Duodenal mucosa (tissue), 2 donors: ENCODE measurements around the gene CHCHD4.
A peak's percentile ranks its signal among the peaks of the same experiment; 100 is the strongest.

ENCODE experiments used
- H3K27ac ChIP-seq: one replicate; pipeline ENCODE4 v1.7.0; 2013; ENCODE audit warnings: low read depth, low read length
- H3K27me3 ChIP-seq, 2 donors: one replicate each; pipeline ENCODE4 v1.7.0; 2013; ENCODE audit warnings: low read length in 2 of 2, control low read depth in 1 of 2; ENCODE audit not compliant: insufficient read depth in 2 of 2, control insufficient read depth in 1 of 2
- H3K36me3 ChIP-seq, 2 donors: one replicate each; pipeline ENCODE4 v1.7.0; 2013; ENCODE audit warnings: low read length in 2 of 2, control low read depth in 1 of 2; ENCODE audit not compliant: insufficient read depth in 2 of 2, control insufficient read depth in 1 of 2
- H3K4me1 ChIP-seq, 2 donors: one replicate each; pipeline ENCODE4 v1.7.0; 2013; ENCODE audit warnings: low read length in 2 of 2, control low read depth in 1 of 2; ENCODE audit not compliant: insufficient read depth in 2 of 2, control insufficient read depth in 1 of 2
- H3K4me3 ChIP-seq, 2 donors: one replicate each; pipeline ENCODE4 v1.7.0; 2013; ENCODE audit warnings: low read length in 2 of 2, low read depth in 1 of 2
- H3K9ac ChIP-seq, 2 donors: one replicate each; pipeline ENCODE4 v1.7.0; 2013; ENCODE audit warnings: low read length in 2 of 2, low read depth in 1 of 2
- H3K9me3 ChIP-seq, 2 donors: one replicate each; pipeline ENCODE4 v1.7.0; 2013; ENCODE audit warnings: low read length in 2 of 2, control low read depth in 1 of 2; ENCODE audit not compliant: control insufficient read depth in 1 of 2

CHCHD4 gene

GRCh38 chr3:14129296-14129695, 4.6 kb upstream of the CHCHD4 start:
- Histone ChIP-seq H3K9me3 (no peaks in the 10 kb centered on the region), H3K4me3 (no peak overlapping the region), H3K27ac (no peak overlapping the region), H3K9ac (no peak overlapping the region), H3K36me3 (peaks cover 50 to 71% of the 10 kb centered on the region in 2 donors), H3K27me3 (no peaks in the 10 kb centered on the region), H3K4me1 (peaks cover 26 to 38% of the 10 kb centered on the region in 2 donors)

- Histone ChIP-seq H3K36me3 (peaks cover 44 to 65% of the 10 kb centered on the region in 2 donors), H3K4me3 (no peak overlapping the region), H3K27ac (no peak overlapping the region), H3K4me1 (peaks cover 27 to 37% of the 10 kb centered on the region in 2 donors), H3K27me3 (no peaks in the 10 kb centered on the region), H3K9ac (no peak overlapping the region), H3K9me3 (no peaks in the 10 kb centered on the region)
These were observed 4.1 kb upstream of the CHCHD4 start for GRCh38 chr3:14128724-14129123.

DNA sequence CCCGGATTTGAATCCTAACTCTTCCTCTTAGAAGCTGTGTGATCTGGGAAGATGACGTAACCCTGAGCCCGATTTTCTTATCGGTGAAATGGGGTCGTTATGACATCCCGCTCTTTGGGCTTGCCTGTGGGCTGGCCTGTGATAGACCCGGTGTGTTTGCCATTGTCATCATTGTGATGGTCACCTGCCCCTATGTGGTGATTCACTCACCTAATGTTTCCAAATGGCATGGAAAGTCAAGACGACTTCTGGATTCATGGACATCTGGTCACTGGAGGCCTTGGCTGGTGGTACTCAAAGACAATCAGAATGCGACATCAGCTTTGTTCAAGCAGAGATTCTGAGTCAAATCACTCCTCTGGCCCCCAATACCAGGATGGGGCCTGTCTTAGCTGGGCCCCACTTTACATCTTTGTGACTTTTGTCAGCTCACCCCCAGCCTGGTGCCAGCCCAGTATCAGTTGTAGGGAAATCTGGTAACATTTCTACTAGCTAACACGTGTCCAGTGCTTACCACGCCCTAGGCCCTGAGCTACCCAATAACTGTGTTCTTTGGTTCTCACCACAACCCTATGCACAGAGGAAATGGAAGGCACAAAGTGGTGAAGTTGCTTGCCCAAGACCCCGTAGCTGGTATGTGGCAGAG, 3.0 kb upstream of the CHCHD4 start:
- Histone ChIP-seq H3K27me3 (no peaks in the 10 kb centered on the region), H3K27ac (no peak overlapping the region), H3K4me3 (no peak overlapping the region), H3K36me3 (peaks cover 38 to 54% of the 10 kb centered on the region in 2 donors), H3K4me1 (peaks cover 27 to 35% of the 10 kb centered on the region in 2 donors), H3K9ac (no peak overlapping the region), H3K9me3 (no peaks in the 10 kb centered on the region)

- Histone ChIP-seq H3K27me3 (no peaks in the 10 kb centered on the region), H3K36me3 (peaks cover 32 to 52% of the 10 kb centered on the region in 2 donors), H3K9ac (peak overlapping the region; percentile 94 to 95), H3K4me3 (peak overlapping the region; percentile 92 to 94), H3K27ac (no peak overlapping the region), H3K9me3 (no peaks in the 10 kb centered on the region), H3K4me1 (peaks cover 23 to 34% of the 10 kb centered on the region in 2 donors)
These were observed 2.3 kb upstream of the CHCHD4 start for GRCh38 chr3:14126887-14127505.

DNA sequence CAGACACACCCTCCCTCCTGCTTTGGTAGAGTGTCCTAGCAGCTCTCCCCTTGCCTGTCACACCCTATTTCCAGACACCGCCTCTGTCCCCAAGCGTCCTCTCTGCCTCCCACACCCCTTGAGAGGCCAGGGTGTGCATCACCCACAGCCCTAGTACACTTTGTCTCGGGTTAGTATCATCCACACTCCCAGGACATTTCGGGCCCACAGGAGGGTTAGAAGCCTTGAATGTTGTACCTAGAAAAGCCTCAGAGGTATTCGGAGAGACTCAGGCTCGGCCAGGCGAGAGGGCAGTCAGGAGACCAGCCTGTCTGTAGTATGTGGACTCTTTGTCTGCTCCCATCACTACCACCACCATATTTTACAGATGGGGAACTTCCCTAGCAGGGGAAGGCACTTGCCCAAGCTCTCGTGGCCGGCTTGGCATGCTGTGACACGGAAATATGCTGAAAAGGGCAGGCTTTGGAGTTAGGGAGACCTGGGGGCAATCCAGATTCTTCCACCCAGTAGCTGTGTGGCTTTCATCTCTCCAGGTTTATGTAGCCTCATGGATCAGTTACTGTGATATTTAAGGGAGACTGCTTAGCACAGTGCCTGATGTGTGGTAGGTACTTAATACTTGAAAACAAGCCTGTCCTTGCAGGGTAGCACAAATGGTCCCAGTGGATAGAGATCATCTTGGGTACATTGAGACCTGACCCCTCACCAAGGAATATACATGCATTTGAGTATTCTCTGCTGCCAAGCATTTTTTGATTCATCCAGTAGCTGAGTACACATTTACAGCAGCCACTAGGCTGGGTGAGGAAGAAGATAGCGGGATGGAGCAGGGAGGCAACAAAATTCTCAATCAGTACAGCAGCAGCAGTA, 1.6 kb upstream of the CHCHD4 start:
- Histone ChIP-seq H3K4me3 (peak overlapping the region; percentile 92 to 94), H3K4me1 (peaks cover 23 to 34% of the 10 kb centered on the region in 2 donors), H3K36me3 (peaks cover 27 to 52% of the 10 kb centered on the region in 2 donors), H3K9me3 (no peaks in the 10 kb centered on the region), H3K27me3 (no peaks in the 10 kb centered on the region), H3K27ac (peak overlapping the region; percentile 88), H3K9ac (peak overlapping the region; percentile 94 to 95)

GRCh38 chr3:14125193-14126016, 735 bp upstream of the CHCHD4 start:
- Histone ChIP-seq H3K27me3 (no peaks in the 10 kb centered on the region), H3K9ac (peak overlapping the region; percentile 94 to 95), H3K9me3 (no peaks in the 10 kb centered on the region), H3K27ac (peak overlapping the region; percentile 88), H3K36me3 (peaks cover 19 to 45% of the 10 kb centered on the region in 2 donors), H3K4me3 (peak overlapping the region; percentile 92 to 94), H3K4me1 (peaks cover 23 to 34% of the 10 kb centered on the region in 2 donors)

GRCh38 chr3:14124223-14124614, 451 bp downstream of the CHCHD4 start:
- H3K27me3 ChIP-seq = no peaks in the 10 kb centered on the region
- peaks cover 14 to 37% of the 10 kb centered on the region in 2 donors for H3K36me3 ChIP-seq
- H3K4me3 ChIP-seq = peak overlapping the region; percentile 92 to 94
- H3K27ac ChIP-seq = peak overlapping the region; percentile 87
- peak overlapping the region; percentile 82 to 95 for H3K9ac ChIP-seq
- H3K4me1 ChIP-seq = peaks cover 25 to 34% of the 10 kb centered on the region in 2 donors
- no peaks in the 10 kb centered on the region for H3K9me3 ChIP-seq

DNA sequence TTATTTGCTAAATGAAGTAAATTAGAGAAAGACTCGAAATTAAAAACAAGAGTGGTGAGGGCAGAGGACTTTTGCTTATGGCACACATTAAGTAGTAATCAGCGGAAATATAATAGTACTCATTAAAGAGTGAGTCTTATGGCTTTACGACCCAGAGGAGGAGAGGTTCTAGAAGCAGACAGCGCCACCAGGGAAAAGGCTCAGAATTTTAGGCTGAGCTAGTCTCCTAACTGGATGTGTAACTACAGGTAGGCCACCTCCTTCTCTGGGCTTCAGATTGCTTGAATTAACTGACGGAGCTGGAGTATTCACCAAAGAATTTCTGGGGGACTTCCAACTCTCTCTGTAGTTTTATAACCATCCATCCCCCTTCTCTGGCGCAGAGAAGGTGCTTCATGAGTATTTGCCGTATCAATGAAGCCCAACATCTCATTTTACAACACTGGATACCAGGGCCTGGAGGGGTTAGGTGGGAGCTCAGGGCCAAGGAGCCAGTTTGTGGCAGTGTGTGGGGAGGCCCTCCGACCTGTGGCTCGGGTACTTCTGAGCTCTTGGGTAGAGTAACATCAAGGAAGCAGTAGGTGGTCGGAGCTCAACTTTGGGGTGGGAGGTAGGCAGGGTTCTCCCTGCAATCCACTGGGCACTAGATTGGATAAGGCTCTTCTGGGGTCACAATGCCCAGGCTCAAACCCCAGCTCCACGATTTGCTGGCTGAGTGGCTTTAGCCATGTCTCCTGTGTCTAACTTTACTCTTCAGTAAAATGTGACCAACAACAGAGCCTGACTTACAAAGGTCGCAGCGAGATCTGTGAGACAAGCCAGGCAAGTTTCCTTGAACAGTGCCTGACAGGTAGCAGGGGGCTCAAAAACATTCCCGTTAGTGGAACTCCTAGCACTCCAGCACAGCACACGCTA, 1.1 kb downstream of the CHCHD4 start:
- peak overlapping the region; percentile 92 to 94 for H3K4me3 ChIP-seq
- peak overlapping the region; percentile 87 for H3K27ac ChIP-seq
- no peaks in the 10 kb centered on the region for H3K9me3 ChIP-seq
- H3K9ac ChIP-seq = peak overlapping the region; percentile 82 to 95
- peaks cover 10 to 32% of the 10 kb centered on the region in 2 donors for H3K36me3 ChIP-seq
- H3K27me3 ChIP-seq = no peaks in the 10 kb centered on the region
- peaks cover 31 to 34% of the 10 kb centered on the region in 2 donors for H3K4me1 ChIP-seq

DNA sequence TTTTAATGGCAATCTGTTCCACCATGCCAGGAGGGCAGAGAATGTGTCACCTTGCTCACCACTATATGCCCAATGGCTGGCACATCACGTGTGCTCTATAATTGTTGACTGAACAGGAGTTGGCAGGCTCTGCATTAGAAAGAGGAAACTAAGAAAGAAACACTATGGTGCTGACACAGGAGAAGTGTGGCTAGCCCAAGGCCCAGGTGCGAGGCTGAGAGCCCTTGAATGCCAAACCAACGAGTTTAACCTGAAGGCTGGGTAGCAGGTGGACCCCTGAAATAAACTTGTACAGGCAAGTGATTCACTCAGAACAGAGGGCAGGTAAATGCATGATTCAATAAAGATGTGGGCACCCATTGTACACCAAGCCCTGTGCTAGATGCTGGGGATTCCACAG, 2.4 kb downstream of the CHCHD4 start:
- H3K27ac ChIP-seq = no peak overlapping the region
- no peak overlapping the region for H3K4me3 ChIP-seq
- H3K4me1 ChIP-seq = peaks cover 31 to 33% of the 10 kb centered on the region in 2 donors
- H3K27me3 ChIP-seq = no peaks in the 10 kb centered on the region
- H3K9me3 ChIP-seq = no peaks in the 10 kb centered on the region
- H3K9ac ChIP-seq = no peak overlapping the region
- H3K36me3 ChIP-seq = peaks cover 0 to 25% of the 10 kb centered on the region in 2 donors
